Measurements from ENCODE around the gene FOXD3.

FOXD3 gene

DNA sequence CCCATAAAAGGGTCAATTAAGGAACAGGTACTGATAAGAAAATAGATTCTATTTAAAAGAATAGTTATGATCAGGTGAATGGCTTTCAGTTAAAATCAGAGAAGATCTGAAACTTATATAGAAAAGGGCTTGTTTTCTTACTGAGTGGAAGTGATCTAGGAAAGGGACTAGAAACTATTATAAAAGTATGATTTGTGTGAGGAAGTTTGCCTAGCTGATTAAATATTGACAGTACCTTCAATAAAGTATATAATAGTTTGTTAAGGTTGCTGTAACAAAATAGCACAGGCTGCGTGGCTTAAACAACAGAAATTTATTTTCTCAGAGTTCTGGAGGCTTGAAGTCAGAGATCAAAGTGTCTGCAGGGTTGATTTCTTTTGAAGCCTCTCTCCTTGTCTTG lies 39.7 kb downstream of the FOXD3 start:
- DNase-seq (ENCODE audit: low read depth, low spot score) = no peak

DNA sequence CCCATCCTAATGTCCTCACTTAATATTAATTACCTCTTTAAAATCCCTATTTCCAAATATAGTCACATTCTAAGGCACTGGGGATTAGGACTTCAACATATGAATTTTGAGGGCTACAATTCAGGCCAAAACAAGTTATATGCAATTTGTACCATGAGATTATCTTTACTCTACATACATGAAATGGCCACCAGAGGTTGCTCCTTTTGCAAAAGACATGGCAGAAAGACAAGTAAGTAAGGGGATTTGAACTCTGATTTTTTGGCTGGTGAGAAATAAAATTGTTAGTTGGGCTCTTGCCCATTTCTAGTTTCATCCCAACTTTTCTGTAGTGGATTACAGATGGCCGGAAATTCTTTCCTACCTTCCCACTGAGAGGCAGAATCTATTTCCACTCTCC lies 40.2 kb downstream of the FOXD3 start:
- DNase-seq (ENCODE audit: low read depth, low spot score) = no peak

DNA sequence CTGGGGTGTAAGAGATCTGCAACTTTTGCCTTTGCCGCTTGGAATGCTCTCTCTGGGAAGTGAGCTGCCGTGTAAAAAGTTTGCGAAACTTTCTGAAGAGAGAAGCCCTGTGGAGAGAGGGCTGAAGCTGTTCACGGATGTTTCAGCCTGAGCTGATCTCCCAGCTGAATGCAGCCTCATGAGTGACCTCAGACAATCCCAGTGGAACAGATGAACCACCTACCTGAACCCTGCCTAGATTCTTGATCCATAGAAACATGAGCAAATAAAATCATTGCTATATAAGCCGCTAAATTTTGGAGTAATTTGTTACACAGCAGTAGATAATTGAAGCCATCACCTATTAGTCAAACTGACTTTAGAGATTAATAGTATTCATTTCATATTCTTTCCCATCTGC lies 40.6 kb downstream of the FOXD3 start:
- no peak for DNase-seq (ENCODE audit: low read depth, low spot score)

DNA sequence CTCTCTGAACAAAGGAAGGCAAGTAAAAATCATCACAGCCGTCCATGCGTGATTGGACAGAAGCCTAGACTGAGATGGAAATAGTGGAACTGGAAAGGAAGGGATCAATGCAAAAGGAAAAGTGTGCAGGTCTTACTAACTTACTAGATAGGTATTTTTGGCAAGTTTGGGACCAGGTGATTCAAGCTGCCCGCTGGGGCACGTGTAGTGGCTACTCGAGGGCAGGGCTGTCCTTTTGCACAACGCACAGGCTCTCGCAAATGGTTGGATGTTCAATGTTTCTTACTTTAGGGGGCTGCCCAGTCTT lies 44.5 kb downstream of the FOXD3 start:
- DNase-seq (ENCODE audit: low read depth, low spot score) = no peak

DNA sequence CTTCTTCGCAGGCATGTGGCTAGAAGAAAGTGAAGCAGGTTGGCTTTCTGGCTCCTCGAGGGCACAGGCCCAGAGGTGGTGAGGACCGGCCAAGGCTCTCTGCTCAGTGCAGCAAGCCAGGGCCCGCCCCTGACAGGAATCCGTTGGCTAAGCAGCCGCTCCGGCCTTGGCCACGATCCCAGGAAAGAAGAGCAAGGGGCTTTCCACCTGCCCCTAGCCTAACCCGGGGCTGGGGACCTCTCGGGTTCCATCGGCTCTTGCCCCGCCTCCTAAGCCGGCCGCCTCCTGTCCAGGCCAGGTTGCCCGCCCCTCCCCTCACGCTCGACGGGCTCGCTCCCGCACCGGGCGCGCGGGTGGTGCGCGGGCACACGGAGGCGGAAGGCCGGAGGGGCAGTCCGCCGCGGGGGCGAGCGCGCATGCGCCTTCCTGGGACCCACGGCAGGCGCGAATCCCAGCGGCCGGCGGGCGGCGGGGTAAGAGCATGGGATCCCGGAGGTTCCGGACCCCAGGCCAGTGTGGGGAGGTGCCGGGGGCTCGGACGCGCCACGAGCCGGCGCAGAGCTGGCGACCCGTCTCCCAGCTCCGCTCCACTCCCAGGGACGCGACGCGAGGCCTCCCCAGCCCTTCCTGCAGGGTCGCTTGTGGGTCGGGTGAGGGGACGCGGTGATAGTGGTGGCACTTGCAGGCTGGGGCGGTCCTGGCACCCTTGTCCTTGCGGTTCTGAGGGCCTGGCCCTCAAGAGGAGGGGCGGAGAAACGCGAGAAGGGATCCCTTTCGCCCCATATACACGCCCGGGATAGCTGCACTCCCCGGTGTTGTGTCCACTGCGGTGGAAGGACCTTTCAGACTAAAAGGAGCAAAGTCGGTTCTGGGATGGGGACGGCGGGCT lies 45.1 kb downstream of the FOXD3 start, which contains the start of gene ALG6:
TSS of gene ALG6 (plus strand) at position 413 of the 889 bp plus-strand sequence. CDS start 3,351 bp downstream, outside the sequence.
- DNase-seq (ENCODE audit: low read depth, low spot score) = peak; percentile 99

DNA sequence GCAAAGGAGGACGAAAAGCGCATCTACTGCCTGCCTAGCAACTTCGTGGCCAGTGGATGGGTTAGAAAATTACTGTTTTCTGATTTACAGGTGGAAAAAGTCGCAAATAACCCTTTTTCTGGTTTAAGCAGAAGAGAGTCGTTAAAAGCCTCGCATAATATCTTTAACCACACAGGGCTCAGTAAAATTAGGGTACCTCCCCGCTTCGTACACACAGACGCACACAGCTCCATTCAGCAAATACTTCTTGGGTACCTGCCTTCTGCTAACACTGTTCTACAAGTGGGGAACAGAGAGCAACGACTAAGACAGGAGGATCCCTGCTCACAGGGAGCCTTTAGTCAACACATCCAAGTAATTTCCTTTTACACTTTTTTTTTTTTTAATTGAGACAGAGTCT lies 45.8 kb downstream of the FOXD3 start:
- DNase-seq (ENCODE audit: low read depth, low spot score) = no peak
